Measurements from ENCODE around the gene SECTM1. TPM values are rescaled to one million over a fixed set of nuclear protein-coding genes. Genes with fewer than 3 reads are reported as not detected.
"Not testable (repeated sequence)": the region's sequence is repeated elsewhere in the genome, so short reads cannot be mapped to it uniquely, and the experiment has no call there.

SECTM1 gene
- total and polyA plus RNA-seq, 5 experiments from 2014 or later: 0.18 to 1.2 TPM; not detected in 3

GRCh38 chr17:82374626-82375331 is 41.2 kb upstream of the SECTM1 start:
- ATAC-seq: no peak
- POLR2A ChIA-PET: no interaction called here
- Mint-ChIP-seq H3K4me3 (no peak overlapping the region), H3K27ac (no peak overlapping the region), H3K27me3 (peaks cover 14 to 60% (median 28%) of the 10 kb centered on the region in 5 donors), H3K4me1 (peaks cover 3 to 20% (median 14%) of the 10 kb centered on the region in 4 donors), H3K9me3 (no peaks in the 10 kb centered on the region), H3K36me3 (peaks cover 0 to 5% (median 0%) of the 10 kb centered on the region in 3 donors)
- DNase-seq: no peak

DNA sequence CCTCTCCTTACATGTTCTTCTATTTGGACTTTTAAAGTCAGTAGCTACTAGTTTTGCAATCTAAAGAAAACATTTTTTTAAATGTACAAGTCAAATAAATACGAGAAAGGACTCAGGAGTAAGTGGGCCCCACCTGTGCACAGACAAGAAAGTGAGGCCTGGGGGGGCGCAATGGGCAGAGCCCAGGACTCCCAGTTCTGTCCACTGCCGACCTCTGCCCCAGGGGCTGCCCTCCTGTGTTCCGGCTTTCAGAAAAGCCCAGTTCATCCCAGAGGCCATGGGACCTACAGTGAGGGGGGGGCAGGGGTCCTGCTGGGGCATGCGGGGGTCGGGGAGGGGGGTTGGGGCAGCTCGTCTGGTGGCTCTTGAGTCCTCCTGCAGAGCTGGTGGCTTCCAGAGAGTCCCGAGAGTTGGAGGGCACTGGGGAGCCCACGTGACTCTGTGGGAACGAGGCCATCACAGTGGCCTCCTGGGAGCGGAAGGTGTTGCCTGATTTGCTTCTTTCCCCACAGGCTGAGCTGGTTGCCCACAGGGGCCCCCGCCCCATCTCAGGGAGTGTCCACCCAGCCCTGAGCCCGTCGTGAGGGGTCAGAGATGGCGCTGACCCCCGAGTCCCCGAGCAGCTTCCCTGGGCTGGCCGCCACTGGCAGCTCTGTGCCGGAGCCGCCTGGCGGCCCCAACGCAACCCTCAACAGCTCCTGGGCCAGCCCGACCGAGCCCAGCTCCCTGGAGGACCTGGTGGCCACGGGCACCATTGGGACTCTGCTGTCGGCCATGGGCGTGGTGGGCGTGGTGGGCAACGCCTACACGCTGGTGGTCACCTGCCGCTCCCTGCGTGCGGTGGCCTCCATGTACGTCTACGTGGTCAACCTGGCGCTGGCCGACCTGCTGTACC is 40.4 kb upstream of the SECTM1 start:
- no peak overlapping the region for H3K4me3 Mint-ChIP-seq
- H3K27me3 Mint-ChIP-seq: peaks cover 14 to 62% (median 26%) of the 10 kb centered on the region in 5 donors
- H3K36me3 Mint-ChIP-seq: peaks cover 0 to 5% (median 0%) of the 10 kb centered on the region in 3 donors
- no peak for DNase-seq
- peaks cover 3 to 20% (median 14%) of the 10 kb centered on the region in 4 donors for H3K4me1 Mint-ChIP-seq
- no peaks in the 10 kb centered on the region for H3K9me3 Mint-ChIP-seq
- no peak overlapping the region for H3K27ac Mint-ChIP-seq
- no peak for ATAC-seq
- POLR2A ChIA-PET: no interaction called here

DNA sequence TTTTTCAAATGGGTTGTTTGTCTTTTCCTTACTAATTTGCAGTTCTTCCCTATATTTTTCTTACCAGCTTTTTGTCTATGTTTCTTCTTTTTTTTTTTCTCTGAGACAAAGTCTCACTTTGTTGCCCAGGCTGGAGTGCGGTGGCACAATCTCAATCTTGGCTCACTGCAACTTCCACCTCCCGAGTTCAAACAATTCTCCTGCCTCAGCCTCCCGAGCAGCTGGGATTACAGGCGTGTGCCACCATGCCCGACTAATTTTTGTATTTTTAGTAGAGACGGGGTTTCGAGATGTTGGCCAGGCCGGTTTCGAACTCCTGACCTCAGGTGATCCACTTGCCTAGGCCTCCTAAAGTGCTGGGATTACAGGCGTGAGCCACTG is 39.5 kb upstream of the SECTM1 start:
- peak in 1 of 10 donors; percentile 21 for DNase-seq
- ATAC-seq, H3K36me3 Mint-ChIP-seq, H3K27ac Mint-ChIP-seq, H3K9me3 Mint-ChIP-seq, POLR2A ChIA-PET: not testable (repeated sequence)
- H3K4me1 Mint-ChIP-seq: peaks cover 3 to 20% (median 14%) of the 10 kb centered on the region in 4 donors
- peaks cover 12 to 61% (median 26%) of the 10 kb centered on the region in 5 donors for H3K27me3 Mint-ChIP-seq
- peak overlapping the region in 7 of 10 donors; percentile 23 to 80 (median 63) for H3K4me3 Mint-ChIP-seq

DNA sequence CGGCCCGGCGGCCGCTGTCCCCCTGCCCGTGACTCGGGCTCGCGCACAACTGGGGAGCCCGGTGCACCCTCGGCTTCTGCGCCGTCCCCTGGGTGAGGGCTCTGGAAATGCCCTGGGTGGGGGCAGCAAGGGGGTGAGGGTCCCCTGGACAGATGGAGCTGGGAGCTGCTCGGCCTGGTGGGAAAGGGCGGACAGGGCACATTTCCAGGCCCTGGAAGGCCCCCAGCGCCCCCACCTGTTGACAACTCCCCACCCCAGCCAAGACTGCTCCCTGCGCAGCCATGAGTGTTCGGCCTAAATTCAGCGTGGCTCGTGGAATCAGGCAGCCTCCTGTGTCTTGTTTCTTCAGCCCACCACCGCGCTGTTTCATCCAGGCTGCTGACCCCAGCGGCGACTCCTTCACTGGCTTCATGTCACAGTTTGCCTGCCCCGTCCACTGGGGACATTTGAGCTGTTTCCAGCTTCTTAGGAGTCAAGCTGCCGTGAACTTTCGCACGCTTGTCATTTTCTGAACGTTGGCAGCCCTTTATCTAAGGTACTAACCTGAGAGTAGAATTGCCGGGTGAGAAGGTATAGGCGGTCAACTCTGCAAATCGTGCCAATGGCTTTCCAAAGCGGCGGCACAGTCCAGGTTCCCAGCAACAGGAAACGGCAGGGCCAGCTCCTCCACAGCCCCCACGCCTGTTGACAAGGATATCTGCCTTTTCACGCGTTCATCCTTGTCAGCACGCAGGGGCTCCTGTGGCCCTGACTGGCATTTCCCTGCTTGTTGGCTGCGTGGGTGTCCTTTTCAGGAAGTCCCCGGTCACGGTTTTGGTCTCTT is 38.9 kb upstream of the SECTM1 start:
- Mint-ChIP-seq H3K4me3 (peak overlapping the region in 7 of 10 donors; percentile 12 to 80 (median 57)), H3K27me3 (peaks cover 12 to 56% (median 27%) of the 10 kb centered on the region in 5 donors)

GRCh38 chr17:82371333-82372248 is 38.0 kb upstream of the SECTM1 start, which contains the start of gene UTS2R:
Gene UTS2R, plus strand, starts transcription at chr17:82371765. Its CDS starts 2,560 bp downstream, at chr17:82374325.
- H3K9me3 Mint-ChIP-seq: no peaks in the 10 kb centered on the region
- peak within 1 kb of the TSS; percentile 64 to 85 (median 76) for H3K4me3 Mint-ChIP-seq
- POLR2A ChIA-PET: no interaction called here
- peaks cover 0 to 5% (median 0%) of the 10 kb centered on the region in 3 donors for H3K36me3 Mint-ChIP-seq
- DNase-seq: no peak
- H3K27me3 Mint-ChIP-seq: peaks cover 11 to 56% (median 27%) of the 10 kb centered on the region in 5 donors
- H3K27ac Mint-ChIP-seq: peak within 1 kb of the TSS in 1 of 10 donors; percentile 25
- peaks cover 3 to 20% (median 14%) of the 10 kb centered on the region in 4 donors for H3K4me1 Mint-ChIP-seq
- ATAC-seq: peak; percentile 10 to 25

More for the DNA sequence above, 38.9 kb upstream of the SECTM1 start:
- Mint-ChIP-seq H3K4me1 (peaks cover 3 to 20% (median 14%) of the 10 kb centered on the region in 4 donors), H3K36me3 (peaks cover 0 to 5% (median 0%) of the 10 kb centered on the region in 3 donors), H3K9me3 (no peaks in the 10 kb centered on the region), H3K27ac (no peak overlapping the region)
- POLR2A ChIA-PET: no interaction called here
- no peak for ATAC-seq
- DNase-seq: peak in 1 of 10 donors; percentile 55

DNA sequence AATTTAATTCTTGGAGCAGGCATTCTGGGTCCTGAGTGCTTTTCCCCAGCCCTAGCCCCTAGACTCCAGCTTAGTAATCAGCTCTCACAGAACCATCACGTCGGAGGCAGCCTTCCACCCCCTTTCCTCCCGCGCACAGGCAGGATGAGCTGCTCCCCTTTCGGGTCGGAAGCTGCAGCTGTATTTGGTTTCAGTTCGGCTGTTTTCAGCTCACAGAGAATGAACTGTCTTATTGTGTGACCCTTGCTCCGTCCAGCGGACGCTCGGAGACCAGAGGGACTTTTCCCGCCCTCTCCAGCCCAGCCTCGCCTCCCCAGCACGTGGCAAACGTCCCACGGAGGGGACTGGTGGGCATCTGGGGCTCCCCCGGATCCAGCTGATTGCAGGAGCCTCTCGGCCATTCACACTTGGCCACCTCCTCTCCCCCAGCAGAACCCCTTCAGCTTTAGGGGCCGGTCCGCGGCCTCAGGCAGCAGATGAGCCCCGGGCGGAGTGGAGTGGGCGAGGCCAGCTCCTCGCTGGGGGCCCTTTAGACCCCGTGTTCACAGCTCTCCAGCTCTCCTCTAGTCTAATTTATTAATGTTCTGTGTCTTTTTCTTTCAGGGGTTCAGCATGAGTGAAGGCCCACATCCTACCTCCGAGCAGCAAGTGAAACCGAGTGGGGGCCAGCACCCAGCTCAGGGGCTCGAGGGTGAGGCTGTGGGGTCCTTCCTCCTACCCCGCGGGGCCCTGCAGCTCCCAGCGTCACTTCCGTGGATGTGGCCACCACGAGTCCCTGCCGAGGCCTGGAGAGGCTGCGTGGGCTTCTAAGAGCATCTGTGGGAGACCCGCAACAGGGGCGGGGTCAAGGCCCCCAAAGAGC is 37.1 kb upstream of the SECTM1 start:
- Mint-ChIP-seq H3K9me3 (no peaks in the 10 kb centered on the region), H3K4me1 (peaks cover 3 to 20% (median 14%) of the 10 kb centered on the region in 4 donors), H3K4me3 (peak overlapping the region; percentile 64 to 85 (median 76)), H3K36me3 (peaks cover 0 to 5% (median 0%) of the 10 kb centered on the region in 3 donors), H3K27me3 (peaks cover 11 to 48% (median 24%) of the 10 kb centered on the region in 5 donors), H3K27ac (peak overlapping the region in 1 of 10 donors; percentile 25)
- DNase-seq (peak in 2 of 10 donors; percentile 27 to 45), ATAC-seq (peak; percentile 50 to 53)
- POLR2A ChIA-PET: no interaction called here

- no peak for DNase-seq
- POLR2A ChIA-PET: no interaction called here
- Mint-ChIP-seq H3K27ac (no peak overlapping the region), H3K36me3 (peaks cover 0 to 5% (median 0%) of the 10 kb centered on the region in 3 donors), H3K4me1 (peaks cover 3 to 20% (median 14%) of the 10 kb centered on the region in 4 donors), H3K27me3 (peaks cover 11 to 45% (median 26%) of the 10 kb centered on the region in 5 donors), H3K9me3 (no peaks in the 10 kb centered on the region), H3K4me3 (no peak overlapping the region)
- no peak for ATAC-seq
These were observed 35.6 kb upstream of the SECTM1 start for GRCh38 chr17:82369211-82369610.

- Mint-ChIP-seq H3K27ac (no peak overlapping the region), H3K36me3 (peaks cover 0 to 3% (median 0%) of the 10 kb centered on the region in 3 donors), H3K27me3 (peaks cover 7 to 34% (median 18%) of the 10 kb centered on the region in 5 donors), H3K4me3 (no peak overlapping the region), H3K9me3 (no peaks in the 10 kb centered on the region), H3K4me1 (peaks cover 3 to 16% (median 11%) of the 10 kb centered on the region in 4 donors)
- POLR2A ChIA-PET: no interaction called here
- ATAC-seq: no peak
- DNase-seq: no peak
These were observed 34.4 kb upstream of the SECTM1 start for GRCh38 chr17:82367724-82368524.

- no peaks in the 10 kb centered on the region for H3K9me3 Mint-ChIP-seq
- H3K36me3 Mint-ChIP-seq: peaks cover 0 to 2% (median 0%) of the 10 kb centered on the region in 3 donors
- peaks cover 3 to 27% (median 10%) of the 10 kb centered on the region in 5 donors for H3K27me3 Mint-ChIP-seq
- no peak overlapping the region for H3K4me3 Mint-ChIP-seq
- DNase-seq: no peak
- ATAC-seq: no peak
- peaks cover 3 to 10% (median 7%) of the 10 kb centered on the region in 4 donors for H3K4me1 Mint-ChIP-seq
- POLR2A ChIA-PET: no interaction called here
- H3K27ac Mint-ChIP-seq: no peak overlapping the region
These were observed 33.2 kb upstream of the SECTM1 start for GRCh38 chr17:82366749-82367148.
